Choroid plexus epithelial cell (primary cell): ENCODE results near the gene ABLIM3.

ENCODE experiments used
- DNase-seq: peaks from one replicate; pipeline ENCODE4 v3.0.0-alpha.2; 2010; ENCODE audit warnings: low read depth
- H3K4me3 ChIP-seq: 2 replicates; pipeline ENCODE4 v1.5.1; 2011; ENCODE audit warnings: low read depth, mild to moderate bottlenecking, control low read depth, low read length, moderate library complexity
- CTCF ChIP-seq: conservative IDR thresholded peaks from 2 replicates; pipeline ENCODE4 v1.5.1; 2011; ENCODE audit warnings: low read depth, mild to moderate bottlenecking, control low read depth, inconsistent platforms, low read length, moderate library complexity

Gene ABLIM3

GRCh38 chr5:149262315-149262714 is 121.0 kb downstream of the ABLIM3 start:
- TF ChIP-seq CTCF = no peak
- H3K4me3 ChIP-seq = no peak overlapping the region
- no peak for DNase-seq

GRCh38 chr5:149264439-149265067 is 123.3 kb downstream of the ABLIM3 start:
- DNase-seq = no peak
- H3K4me3 ChIP-seq = no peak overlapping the region
- peak; percentile 76 for TF ChIP-seq CTCF

GRCh38 chr5:149265068-149265465 is 123.8 kb downstream of the ABLIM3 start:
- DNase-seq = no peak
- TF ChIP-seq CTCF = no peak
- H3K4me3 ChIP-seq = no peak overlapping the region

GRCh38 chr5:149265597-149265996 is 124.3 kb downstream of the ABLIM3 start:
- H3K4me3 ChIP-seq = no peak overlapping the region
- peak; percentile 69 for TF ChIP-seq CTCF
- peak; percentile 78 for DNase-seq

GRCh38 chr5:149267241-149267973 is 126.1 kb downstream of the ABLIM3 start:
- DNase-seq = no peak
- no peak overlapping the region for H3K4me3 ChIP-seq
- no peak for TF ChIP-seq CTCF

GRCh38 chr5:149268928-149269557 is 127.8 kb downstream of the ABLIM3 start:
- no peak overlapping the region for H3K4me3 ChIP-seq
- peak; percentile 66 for TF ChIP-seq CTCF
- DNase-seq = peak; percentile 73
